ENCODE data around the gene TENM4.

The TENM4 gene

DNA sequence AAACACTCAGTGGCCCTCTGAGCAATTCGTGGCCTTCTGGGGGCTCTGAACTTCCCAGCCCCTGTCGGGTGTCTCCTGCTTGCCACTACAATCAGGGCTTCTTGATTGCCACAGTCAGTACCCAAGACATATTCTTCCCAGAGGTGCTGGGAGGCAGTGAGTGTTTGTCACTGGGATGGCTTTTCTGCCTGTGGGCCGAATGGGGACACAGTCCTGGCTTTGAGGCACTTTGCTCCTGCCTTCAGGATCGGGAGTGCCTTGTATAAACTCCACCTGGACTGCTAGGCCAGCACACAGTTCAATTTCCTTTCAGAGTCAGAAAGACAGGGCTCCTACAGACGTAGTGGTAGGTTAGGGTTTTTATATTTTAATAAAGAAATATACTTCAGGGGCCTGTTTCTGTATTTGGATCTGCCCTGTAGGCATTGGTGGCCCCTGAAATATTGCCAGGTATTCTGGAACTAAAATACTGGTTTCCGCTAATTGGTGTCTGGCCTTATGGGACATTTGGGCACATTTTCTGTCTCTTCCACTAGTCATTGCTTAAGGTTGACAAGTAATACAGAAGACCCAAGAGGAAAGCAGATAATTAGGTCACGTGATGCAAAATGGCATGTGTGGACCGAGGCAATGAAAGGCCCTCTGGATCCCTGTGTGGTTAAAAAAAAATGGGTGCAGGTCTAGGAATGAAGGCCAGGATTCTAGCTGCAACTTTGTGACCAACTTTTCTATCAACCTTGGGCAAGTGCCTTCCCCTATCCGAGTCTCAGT is 767.8 kb downstream of the TENM4 start:
- no peak for DNase-seq

DNA sequence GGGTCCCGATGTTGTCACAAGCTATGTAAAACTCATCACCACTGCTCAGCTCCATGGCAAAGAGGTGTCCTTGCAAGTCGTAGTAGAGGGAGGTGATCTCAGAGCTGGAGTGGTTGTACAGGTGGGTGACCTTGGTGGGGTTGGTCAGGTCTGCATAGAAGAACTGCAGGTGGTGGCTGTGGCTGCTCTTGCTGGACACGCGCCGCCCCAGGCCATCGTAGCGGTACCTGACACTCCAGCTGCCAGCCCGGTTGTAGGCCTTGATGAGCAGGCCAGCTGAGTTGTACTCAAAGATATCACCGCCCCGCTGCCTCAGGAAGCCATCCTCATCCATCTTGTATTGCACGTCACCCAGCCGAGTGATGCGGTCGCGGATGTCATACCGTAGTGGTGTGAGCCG is 771.6 kb downstream of the TENM4 start:
- no peak for DNase-seq

- no peak for DNase-seq
Observed at GRCh38 chr11:78667461-78667860, 773.4 kb downstream of the TENM4 start.

DNA sequence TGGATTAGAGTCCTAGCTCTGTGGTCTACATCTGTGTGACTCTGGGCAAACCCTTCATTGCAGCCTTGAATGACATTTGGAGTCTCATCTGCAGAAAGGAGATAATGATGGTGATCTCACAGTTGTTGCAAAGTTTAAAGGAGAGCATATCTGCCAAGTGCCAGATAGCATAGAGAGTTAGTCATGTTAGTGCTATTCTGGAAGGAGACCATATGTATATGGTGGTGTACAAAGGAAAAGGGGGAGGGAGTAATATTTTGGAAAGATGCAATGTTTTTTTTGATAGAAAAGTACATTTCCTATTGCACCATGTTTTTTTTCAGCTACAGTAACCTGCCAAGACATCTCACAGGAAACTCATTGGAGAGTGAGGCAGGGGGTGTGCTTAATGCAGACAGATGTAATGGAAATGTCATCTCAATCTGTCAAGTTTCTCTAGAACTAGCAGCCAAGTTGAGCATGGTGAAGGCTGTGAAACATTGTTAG is 774.1 kb downstream of the TENM4 start:
- no peak for DNase-seq

DNA sequence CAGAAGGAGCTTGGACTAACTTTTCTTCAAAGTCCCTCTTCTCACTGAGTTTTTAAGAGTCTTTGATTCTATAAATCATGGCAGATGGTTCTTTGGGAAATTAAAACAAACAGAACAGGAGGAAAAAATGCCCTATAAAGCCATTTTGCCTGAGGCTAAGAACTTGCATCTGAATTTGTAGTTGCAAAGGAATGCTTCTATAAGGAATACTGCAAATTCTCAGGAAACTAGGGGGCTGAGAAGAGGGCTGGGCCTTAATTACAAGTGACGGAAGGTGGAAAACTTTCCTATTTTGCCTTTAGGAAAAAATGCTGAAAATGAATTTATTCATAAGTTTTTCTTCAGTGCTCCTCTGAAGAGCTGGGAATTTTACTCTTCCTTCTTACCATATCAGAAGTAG is 776.2 kb downstream of the TENM4 start:
- no peak for DNase-seq

- DNase-seq: no peak
Observed at GRCh38 chr11:78662811-78663210, 778.0 kb downstream of the TENM4 start.

- no peak for DNase-seq
Observed at GRCh38 chr11:78660471-78660870, 780.4 kb downstream of the TENM4 start.

DNA sequence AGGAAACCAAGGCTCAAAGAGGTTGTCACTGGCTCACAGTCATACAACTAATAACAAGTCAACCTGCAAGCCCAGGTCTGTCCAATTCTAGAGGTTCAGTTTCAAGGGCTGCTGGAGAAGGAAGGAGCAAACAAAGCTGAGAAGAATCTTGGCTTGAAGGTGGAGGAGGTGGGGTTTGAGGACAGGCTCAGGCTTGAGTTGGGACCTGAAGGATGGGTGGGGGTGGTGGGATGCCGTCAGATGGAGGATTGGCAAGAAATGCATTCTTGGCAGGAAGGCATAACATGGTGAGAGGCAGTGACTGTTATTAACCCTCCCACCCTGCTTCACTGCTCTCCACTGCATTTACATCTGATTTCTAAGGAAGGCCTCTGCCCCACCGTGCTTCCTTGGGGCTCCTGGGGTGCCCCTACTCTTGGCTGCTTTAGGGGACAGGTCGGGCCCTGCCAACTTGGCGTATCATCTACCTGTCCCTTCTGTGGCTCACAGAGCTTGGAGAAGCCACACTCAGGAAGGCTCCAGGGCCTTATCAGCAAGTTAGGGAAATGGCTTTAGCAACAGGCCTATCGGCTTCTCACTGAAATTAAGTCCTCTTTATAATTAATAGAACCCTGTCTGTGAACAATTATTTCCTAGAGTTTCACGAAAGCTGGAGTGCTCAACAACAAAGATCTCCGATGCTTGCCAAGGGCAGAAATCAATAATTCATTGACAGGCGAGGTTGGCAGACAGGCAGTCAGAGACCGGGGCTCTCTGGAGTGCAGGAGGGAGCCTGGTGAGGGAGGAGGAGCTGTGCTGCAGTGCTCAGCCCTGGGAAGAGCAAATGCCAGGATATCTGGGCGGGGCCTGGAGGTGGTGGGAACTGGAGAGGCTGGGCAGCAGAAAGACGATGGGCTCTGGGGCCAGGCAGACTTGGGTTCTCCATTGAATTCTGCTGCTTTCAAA is 781.2 kb downstream of the TENM4 start:
- no peak for DNase-seq

DNA sequence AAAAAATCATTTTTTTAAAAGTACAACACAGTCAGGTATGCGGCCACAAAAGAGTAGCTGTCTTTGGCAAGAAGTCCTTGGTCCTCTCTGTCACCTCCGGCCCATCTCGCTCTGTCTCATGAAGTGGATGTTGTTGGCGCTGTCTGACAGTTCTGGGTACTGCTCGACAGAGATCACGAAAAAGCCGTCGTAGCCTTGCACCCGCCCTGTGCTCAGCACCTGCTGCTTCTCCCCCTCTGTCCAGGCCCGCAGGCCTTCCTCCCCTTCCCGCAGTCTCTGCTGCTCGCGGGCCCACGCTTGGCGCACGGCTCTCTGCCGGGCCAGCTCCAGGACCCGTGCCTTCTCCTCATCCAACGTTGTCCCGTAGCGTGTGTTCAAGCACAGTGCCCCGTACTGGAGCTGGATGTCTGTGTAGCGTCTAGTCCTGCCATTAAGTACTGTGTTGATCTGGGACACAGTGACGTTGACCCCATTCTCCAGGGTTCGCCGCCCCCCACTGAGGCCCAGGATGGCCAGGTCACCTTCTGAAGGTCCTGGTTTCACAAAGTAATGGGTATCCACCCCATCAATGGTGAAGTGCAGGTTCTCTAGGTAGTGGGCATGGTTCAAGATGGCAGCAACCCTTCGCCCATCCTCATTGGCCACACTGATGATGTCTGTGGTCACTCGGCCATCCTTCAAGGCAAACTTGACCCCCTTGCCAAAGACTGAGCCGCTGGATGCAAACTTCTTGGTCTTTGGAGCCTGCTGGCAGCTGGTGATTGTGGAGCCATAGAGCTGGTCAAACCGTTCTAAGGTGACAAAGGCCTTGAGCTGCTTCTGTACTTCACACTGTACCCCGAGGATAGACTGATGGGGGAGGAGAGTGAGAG is 782.6 kb downstream of the TENM4 start:
- DNase-seq: no peak

DNA sequence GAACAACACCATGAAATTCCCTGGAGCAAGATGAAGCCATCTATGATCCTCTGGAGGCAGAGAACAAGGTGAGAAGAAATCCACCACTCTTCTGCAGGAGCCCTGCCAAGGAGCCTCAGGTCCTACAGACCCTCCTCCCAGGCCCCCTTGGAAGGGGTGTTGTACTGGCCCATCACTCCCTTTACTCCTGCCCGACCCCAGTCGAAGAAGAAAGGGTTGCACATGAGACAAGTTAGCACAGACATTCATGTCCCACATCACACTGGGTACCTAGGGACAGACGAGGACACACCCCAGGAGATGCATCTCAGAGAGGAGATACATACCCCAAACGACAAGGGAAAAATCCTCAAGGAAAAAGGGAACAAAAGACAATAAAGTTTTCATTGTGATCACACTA is 783.4 kb downstream of the TENM4 start:
- no peak for DNase-seq

DNA sequence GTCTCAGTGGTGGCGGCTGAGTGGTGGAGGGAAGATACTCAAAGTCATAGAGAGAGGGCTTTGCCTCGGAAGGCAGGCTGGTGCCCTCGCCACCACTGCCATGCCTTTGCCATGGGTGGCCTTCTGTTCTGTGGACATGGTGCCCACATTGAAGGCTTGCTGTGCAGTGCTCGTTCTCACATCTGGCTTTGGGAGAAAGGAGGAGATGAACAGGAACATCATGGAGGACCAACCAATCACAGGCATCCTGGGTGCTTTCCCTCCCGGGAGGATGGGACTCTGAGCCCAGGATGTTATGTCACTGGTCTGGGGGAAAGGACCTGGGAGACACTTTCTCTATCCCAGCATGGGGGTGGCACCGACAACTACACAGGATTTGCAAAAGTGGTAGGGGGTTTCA is 783.8 kb downstream of the TENM4 start:
- no peak for DNase-seq

- no peak for DNase-seq
Observed at GRCh38 chr11:78656327-78656726, 784.5 kb downstream of the TENM4 start.

DNA sequence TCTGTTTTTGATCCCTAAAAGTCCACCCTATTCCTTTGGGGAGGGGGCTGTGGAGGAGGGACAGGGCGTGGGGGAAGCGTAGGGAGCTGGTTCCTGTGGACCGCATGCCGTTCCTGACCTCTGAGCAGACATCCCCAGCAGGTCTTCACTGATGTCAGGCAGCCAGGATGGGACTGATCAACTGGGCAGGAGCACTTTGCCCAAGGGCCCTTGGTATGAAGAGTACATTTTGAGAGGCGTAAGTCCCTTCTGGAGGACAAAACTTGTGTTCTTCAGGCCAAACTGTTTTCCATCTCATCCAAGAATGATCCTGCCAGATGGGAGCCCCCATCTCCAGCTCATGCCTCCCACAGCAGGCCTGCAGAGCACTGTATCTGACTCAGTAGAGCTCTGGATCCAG is 785.3 kb downstream of the TENM4 start:
- no peak for DNase-seq

- DNase-seq: no peak
Observed at GRCh38 chr11:78654866-78655265, 786.0 kb downstream of the TENM4 start.

DNA sequence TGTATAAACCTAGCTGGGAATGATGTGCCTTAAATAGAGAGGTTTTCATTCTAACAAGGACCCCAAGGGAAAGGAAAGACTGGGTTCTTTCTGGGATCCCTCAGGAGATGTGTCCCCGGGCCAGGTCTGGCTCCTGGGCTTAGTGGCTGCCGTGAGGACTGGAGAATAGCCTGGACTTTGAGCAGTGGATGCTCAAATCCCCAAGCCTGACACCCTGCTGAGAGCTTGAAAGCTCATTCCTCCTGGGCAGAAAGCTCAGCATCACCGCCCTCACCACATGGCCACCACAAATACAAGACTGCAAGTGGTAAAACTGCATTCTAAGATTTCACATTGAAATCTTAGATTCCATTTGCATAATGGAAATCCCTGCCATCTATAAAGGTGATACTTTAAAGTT is 786.8 kb downstream of the TENM4 start:
- no peak for DNase-seq

- DNase-seq: no peak
Observed at GRCh38 chr11:78653294-78653909, 787.4 kb downstream of the TENM4 start.

GRCh38 chr11:78652843-78653239 is 788.0 kb downstream of the TENM4 start:
- DNase-seq: no peak

DNA sequence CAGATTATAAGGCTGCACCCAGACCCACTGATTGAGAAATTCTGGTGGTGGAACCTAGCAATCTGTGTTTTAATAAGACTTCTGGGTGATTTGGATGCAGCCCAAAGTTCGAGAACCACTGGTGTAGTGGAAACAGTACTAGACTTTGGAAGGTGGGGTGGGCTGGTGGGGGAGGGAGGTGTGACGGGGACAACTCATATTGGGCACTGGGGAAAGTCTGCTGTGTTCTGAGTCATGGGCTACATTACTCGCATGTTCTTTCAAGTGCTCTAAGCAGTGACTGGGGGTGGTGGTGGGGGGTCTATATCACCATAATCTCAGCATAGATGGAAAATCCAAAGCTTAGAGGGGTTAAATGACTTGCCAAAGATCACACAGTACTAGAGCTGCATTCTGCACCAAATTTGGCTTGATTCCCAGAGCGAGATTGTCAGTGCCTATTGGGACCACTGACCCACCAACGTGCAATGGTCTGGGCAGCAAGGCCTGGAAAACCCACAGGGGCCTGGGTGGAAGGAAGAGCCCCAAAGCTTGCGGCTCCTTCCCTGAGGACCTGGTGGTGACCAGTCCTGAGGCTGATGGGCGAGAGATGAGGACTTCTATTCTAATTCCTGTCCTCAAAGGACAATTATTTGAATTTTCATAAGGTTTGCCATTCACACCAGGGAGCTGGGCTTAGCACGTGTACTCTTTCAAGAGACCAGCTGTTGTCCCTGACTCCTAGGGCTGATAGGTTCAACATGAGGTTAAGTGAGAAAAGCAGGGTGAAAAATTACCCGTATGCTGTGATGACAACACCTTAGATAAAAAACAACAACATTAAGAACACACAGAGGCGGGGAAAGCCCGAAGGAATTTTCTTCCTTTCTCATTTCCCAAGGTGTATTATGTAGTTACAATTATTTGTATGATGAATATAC is 788.6 kb downstream of the TENM4 start:
- no peak for DNase-seq

DNA sequence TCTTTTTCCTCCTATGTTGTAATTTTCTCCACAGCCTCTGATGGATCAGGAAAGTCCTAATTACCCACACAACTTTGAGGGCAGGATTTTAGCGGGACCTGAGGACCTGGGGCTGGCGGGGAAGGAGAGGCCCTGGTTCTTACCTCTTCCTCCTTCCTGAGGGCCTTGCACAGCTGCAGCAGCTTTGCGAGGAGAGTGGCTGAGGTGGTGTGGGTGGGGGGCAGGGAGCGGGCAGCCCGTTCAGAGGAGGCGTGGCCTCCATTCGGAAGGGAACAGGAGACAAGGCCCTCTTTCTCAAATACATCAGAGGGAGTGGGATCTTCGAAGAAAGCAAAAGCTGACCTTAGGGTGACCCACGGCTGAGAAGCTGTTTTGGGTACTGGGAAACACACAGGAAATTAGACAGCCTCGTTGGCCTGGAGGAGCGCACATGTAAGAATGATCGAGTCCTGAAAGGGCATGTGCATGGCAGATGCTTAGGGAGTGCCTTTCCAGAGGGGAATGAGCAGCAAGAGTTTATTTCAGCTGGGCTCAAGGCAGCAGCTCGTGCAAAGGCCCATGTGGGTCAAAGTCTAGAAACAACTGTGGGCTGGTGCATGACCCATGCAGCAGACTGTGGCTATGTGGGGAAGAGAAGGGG is 789.6 kb downstream of the TENM4 start:
- no peak for DNase-seq

GRCh38 chr11:78649361-78650215 is 791.2 kb downstream of the TENM4 start:
- DNase-seq: no peak
